Mammary epithelial cell (primary cell): ENCODE data around the gene TBC1D16.

ENCODE experiments used
- EZH2 ChIP-seq: IDR thresholded peaks from 2 replicates; pipeline ENCODE4 v1.6.1; 2012; ENCODE audit warnings: low read length, inconsistent platforms, borderline replicate concordance
- TF ChIP-seq, protein P1 (sequence below), 2 donors: IDR thresholded peaks in 1 of 2; conservative IDR thresholded peaks in 1 of 2; 2 replicates each; pipeline ENCODE4 v1.5.1; 2011 to 2012; ENCODE audit warnings: inconsistent platforms in 2 of 2, low read length in 2 of 2, mild to moderate bottlenecking in 2 of 2, control low read depth in 1 of 2, low read depth in 1 of 2; ENCODE audit not compliant: insufficient read depth in 1 of 2; ENCODE audit errors: extremely low read depth in 1 of 2

DNA sequence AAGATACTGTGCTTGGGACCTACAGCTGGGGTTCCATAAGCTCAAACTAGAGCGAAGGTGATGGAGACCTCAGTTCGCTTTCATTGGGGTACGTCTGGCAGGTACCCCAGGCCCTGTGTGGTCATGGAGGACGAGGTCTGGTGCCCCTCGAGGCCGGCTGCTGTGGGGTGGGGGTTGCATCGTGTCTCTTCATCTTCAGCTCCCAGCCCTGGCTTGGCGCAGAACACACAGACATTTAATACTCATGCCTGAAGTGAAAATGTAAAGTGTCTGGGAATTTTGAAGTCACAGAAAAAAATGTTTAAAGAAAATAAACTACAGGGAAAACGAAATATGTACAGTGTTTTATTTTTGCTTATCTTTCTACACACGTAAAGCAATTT, 80.5 kb downstream of the TBC1D16 start:
- TF ChIP-seq, protein P1, sequence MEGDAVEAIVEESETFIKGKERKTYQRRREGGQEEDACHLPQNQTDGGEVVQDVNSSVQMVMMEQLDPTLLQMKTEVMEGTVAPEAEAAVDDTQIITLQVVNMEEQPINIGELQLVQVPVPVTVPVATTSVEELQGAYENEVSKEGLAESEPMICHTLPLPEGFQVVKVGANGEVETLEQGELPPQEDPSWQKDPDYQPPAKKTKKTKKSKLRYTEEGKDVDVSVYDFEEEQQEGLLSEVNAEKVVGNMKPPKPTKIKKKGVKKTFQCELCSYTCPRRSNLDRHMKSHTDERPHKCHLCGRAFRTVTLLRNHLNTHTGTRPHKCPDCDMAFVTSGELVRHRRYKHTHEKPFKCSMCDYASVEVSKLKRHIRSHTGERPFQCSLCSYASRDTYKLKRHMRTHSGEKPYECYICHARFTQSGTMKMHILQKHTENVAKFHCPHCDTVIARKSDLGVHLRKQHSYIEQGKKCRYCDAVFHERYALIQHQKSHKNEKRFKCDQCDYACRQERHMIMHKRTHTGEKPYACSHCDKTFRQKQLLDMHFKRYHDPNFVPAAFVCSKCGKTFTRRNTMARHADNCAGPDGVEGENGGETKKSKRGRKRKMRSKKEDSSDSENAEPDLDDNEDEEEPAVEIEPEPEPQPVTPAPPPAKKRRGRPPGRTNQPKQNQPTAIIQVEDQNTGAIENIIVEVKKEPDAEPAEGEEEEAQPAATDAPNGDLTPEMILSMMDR (conservative IDR thresholded peaks at IDR 0.05 in 1 of 2, IDR thresholded peaks at IDR 0.05 in 1 of 2; ENCODE audit: extremely low read depth in 1 of 2, insufficient read depth in 1 of 2, low read depth in 1 of 2, low read length in 2 of 2) = no peak
- no peak for TF ChIP-seq EZH2
